IMR-90 (cell line): Measurements from ENCODE around the gene CETN3. TPM values are rescaled to one million over a fixed set of nuclear protein-coding genes. Genes with fewer than 3 reads are reported as not detected.

Experiments used
- ATAC-seq: fragments of 200-7000 bp; cut with Tn5 transposase; 2 replicates; pipeline ENCODE4 v1.9.1; 2020; ENCODE audit warnings: low read depth, mild to moderate bottlenecking, moderate library complexity
- BruUV-seq: library from RNA; stranded (reverse); fragments of 400-500 nt; replicated peaks from 2 replicates; lab custom pipeline; 2021; lab: Mats Ljungman, UMichigan
- CTCF ChIA-PET: fragments of 300-600 bp; formaldehyde crosslinking; extraction: SDS; loops from one replicate; lab custom pipeline; 2021; ENCODE audit warnings: antibody characterized with exemption; lab: Yijun Ruan, JAX
- POLR2A ChIA-PET: fragments of 300-600 bp; sonication (Branson Sonifier 250); formaldehyde crosslinking; loops from one replicate; lab custom pipeline; 2022; ENCODE audit warnings: antibody characterized with exemption; ENCODE audit not compliant: unreplicated experiment; lab: Charles Lee
- DNase-seq: peaks from one replicate; pipeline ENCODE4 v3.0.0; 2013
- H2AFZ ChIP-seq: replicated peaks from 2 replicates; pipeline ENCODE3; 2013; ENCODE audit warnings: low read length, mild to moderate bottlenecking; ENCODE audit not compliant: poor library complexity
- H2AK5ac ChIP-seq: 2 replicates; pipeline ENCODE4 v1.6.1; 2013; ENCODE audit warnings: low read depth, low read length, inconsistent platforms
- H2AK9ac ChIP-seq: replicated peaks from 2 replicates; pipeline ENCODE3; 2013; ENCODE audit warnings: mild to moderate bottlenecking, low read depth, low read length, moderate library complexity; ENCODE audit not compliant: poor library complexity
- H2BK120ac ChIP-seq: 2 replicates; pipeline ENCODE4 v1.6.1; 2013; ENCODE audit warnings: low read depth, low read length, inconsistent platforms
- H2BK15ac ChIP-seq: 3 replicates; pipeline ENCODE4 v1.6.1; 2013; ENCODE audit warnings: low read depth, low read length, inconsistent platforms
- H2BK20ac ChIP-seq: 2 replicates; pipeline ENCODE4 v1.6.1; 2013; ENCODE audit warnings: low read depth, mild to moderate bottlenecking, inconsistent platforms, low read length, moderate library complexity
- H2BK5ac ChIP-seq: 2 replicates; pipeline ENCODE4 v1.6.1; 2013; ENCODE audit warnings: mild to moderate bottlenecking, low read depth, low read length, inconsistent platforms; ENCODE audit not compliant: poor library complexity, severe bottlenecking
- H3K14ac ChIP-seq: replicated peaks from 2 replicates; pipeline ENCODE4 v1.6.1; 2013; ENCODE audit warnings: low read depth, low read length, inconsistent platforms
- H3K18ac ChIP-seq: 2 replicates; pipeline ENCODE4 v1.6.1; 2013; ENCODE audit warnings: low read depth, low read length, control low read depth
- H3K23ac ChIP-seq: 2 replicates; pipeline ENCODE4 v1.6.1; 2013; ENCODE audit warnings: low read depth, low read length, inconsistent platforms
- H3K27ac ChIP-seq: 2 replicates; pipeline ENCODE4 v1.5.1; 2013; ENCODE audit warnings: mild to moderate bottlenecking, control low read depth, low read length; ENCODE audit not compliant: insufficient read depth
- H3K27me3 ChIP-seq: 2 replicates; pipeline ENCODE4 v1.6.1; 2013; ENCODE audit warnings: low read length; ENCODE audit not compliant: control insufficient read depth, insufficient read depth
- H3K36me3 ChIP-seq: 2 replicates; pipeline ENCODE4 v1.6.1; 2013; ENCODE audit warnings: low read length, mixed read lengths; ENCODE audit not compliant: control insufficient read depth, insufficient read depth
- H3K4ac ChIP-seq: 2 replicates; pipeline ENCODE4 v1.6.1; 2013; ENCODE audit warnings: low read depth, low read length, inconsistent platforms
- H3K4me1 ChIP-seq: 2 replicates; pipeline ENCODE4 v1.6.1; 2013; ENCODE audit warnings: low read length, mixed read lengths; ENCODE audit not compliant: control insufficient read depth, insufficient read depth
- H3K4me2 ChIP-seq: 2 replicates; pipeline ENCODE4 v1.6.1; 2013; ENCODE audit warnings: low read depth, mild to moderate bottlenecking, control low read depth, low read length, moderate library complexity
- H3K4me3 ChIP-seq: 2 replicates; pipeline ENCODE4 v1.5.1; 2013; ENCODE audit warnings: low read depth, mild to moderate bottlenecking, control low read depth, low read length, moderate library complexity; ENCODE audit not compliant: insufficient read depth
- H3K56ac ChIP-seq: 2 replicates; pipeline ENCODE4 v1.6.1; 2013; ENCODE audit warnings: low read length, inconsistent platforms; ENCODE audit not compliant: insufficient read depth; ENCODE audit errors: extremely low read depth
- H3K79me1 ChIP-seq, 2 experiments: 2 replicates each; pipeline ENCODE4 v1.6.1; 2013; ENCODE audit warnings: low read length in 2 of 2, inconsistent platforms in 1 of 2, low read depth in 1 of 2
- H3K9ac ChIP-seq: 2 replicates; pipeline ENCODE4 v1.6.1; 2013; ENCODE audit warnings: low read depth, low read length, control low read depth
- H3K9me1 ChIP-seq: 2 replicates; pipeline ENCODE4 v1.6.1; 2013; ENCODE audit warnings: low read length, inconsistent platforms; ENCODE audit not compliant: insufficient read depth
- H3K9me3 ChIP-seq: 2 replicates; pipeline ENCODE4 v1.6.1; 2013; ENCODE audit warnings: low read length; ENCODE audit not compliant: control insufficient read depth, insufficient read depth
- H4K20me1 ChIP-seq: 2 replicates; pipeline ENCODE4 v1.6.1; 2013; ENCODE audit warnings: low read length, inconsistent platforms; ENCODE audit not compliant: insufficient read depth
- H4K5ac ChIP-seq: 2 replicates; pipeline ENCODE4 v1.6.1; 2013; ENCODE audit warnings: mild to moderate bottlenecking, low read depth, low read length, control low read depth
- H4K8ac ChIP-seq, 2 experiments: 2 replicates each; pipeline ENCODE4 v1.6.1; 2013; ENCODE audit warnings: low read depth in 2 of 2, low read length in 2 of 2, control low read depth in 1 of 2, inconsistent platforms in 1 of 2
- H4K91ac ChIP-seq: 2 replicates; pipeline ENCODE4 v1.6.1; 2013; ENCODE audit warnings: low read depth, low read length, inconsistent platforms; ENCODE audit not compliant: insufficient read depth
- CHD1 ChIP-seq: IDR thresholded peaks from 2 replicates; pipeline ENCODE4 v1.6.1; 2012; ENCODE audit warnings: low read depth, low read length, improper control_type of control experiment
- FOS ChIP-seq: fragments of 150-350 bp; IDR thresholded peaks from 2 replicates; pipeline ENCODE4 v1.6.1; 2016; ENCODE audit warnings: low read depth, low read length
- MAZ ChIP-seq: IDR thresholded peaks from 2 replicates; pipeline ENCODE4 v1.6.1; 2012; ENCODE audit warnings: low read depth, mild to moderate bottlenecking, low read length, improper control_type of control experiment, moderate library complexity, borderline replicate concordance
- MXI1 ChIP-seq: IDR thresholded peaks from 2 replicates; pipeline ENCODE4 v1.6.1; 2012; ENCODE audit warnings: low read depth, mild to moderate bottlenecking, low read length, moderate library complexity, borderline replicate concordance
- POLR2A ChIP-seq: IDR thresholded peaks from 2 replicates; pipeline ENCODE4 v1.6.1; 2012; ENCODE audit warnings: mild to moderate bottlenecking, low read depth, low read length
- RAD21 ChIP-seq: IDR thresholded peaks from 2 replicates; pipeline ENCODE4 v1.6.1; 2012; ENCODE audit warnings: low read length, improper control_type of control experiment
- RFX5 ChIP-seq: IDR thresholded peaks from 2 replicates; pipeline ENCODE4 v1.8.0; 2012; ENCODE audit warnings: low read depth, mild to moderate bottlenecking, low read length, moderate library complexity
- WGBS, 2 experiments: methylation state at CpG; one replicate each; pipeline versions ENCODE4 v1.1.5 to v1.1.7; 2013; ENCODE audit warnings: missing lambda C conversion rate in 2 of 2; ENCODE audit not compliant: insufficient read length in 1 of 2; ENCODE audit errors: extremely low coverage in 2 of 2; 5-methylcytosine and 5-hydroxymethylcytosine counted together
- dilution Hi-C: fragments of 300-500 bp; cut with HindIII; formaldehyde crosslinking; loops from one replicate; pipeline ENCODE4 v1.14.3; 2018; ENCODE audit warnings: low sequenced_read_pairs; ENCODE audit not compliant: unreplicated experiment
- in situ Hi-C: fragments of 300-500 bp; cut with MboI; formaldehyde crosslinking; loops from 3 replicates; pipeline ENCODE4 v1.14.3; 2019; ENCODE audit warnings: low sequenced_read_pairs, inconsistent platforms, mixed read lengths
- intact Hi-C: fragments of 100-400 bp; cut with micrococcal nuclease; formaldehyde crosslinking; loops from 2 replicates; pipeline ENCODE4 v1.10.0; 2022
- polyA plus RNA-seq, 3 experiments: library from polyadenylated mRNA; depleted of rRNA; stranded (reverse); fragments of >200 nt; gene quantifications; 2 replicates each; pipeline ENCODE4 v1.2.3, GENCODE V29; 2012; ENCODE audit warnings: low replicate concordance in 1 of 3
- total RNA-seq: library from RNA; depleted of rRNA; stranded (reverse); fragments of >200 nt; gene quantifications from 2 replicates; pipeline ENCODE4 v1.2.3, GENCODE V29; 2012
- TF ChIP-seq, protein P1 (sequence below): conservative IDR thresholded peaks from 2 replicates; pipeline ENCODE4 v1.5.1; 2012; ENCODE audit warnings: mild to moderate bottlenecking, low read depth, low read length, improper control_type of control experiment
- TF ChIP-seq, protein P2 (sequence below): fragments of 150-350 bp; IDR thresholded peaks from 2 replicates; pipeline ENCODE4 v1.6.1; 2017; ENCODE audit warnings: mild to moderate bottlenecking, antibody characterized with exemption, low read length, low read depth

Gene CETN3
- total and polyA plus RNA-seq, 2 of the 4 experiments (the other 2 are of a cell fraction), result 1.1 to 6.5 TPM

DNA sequence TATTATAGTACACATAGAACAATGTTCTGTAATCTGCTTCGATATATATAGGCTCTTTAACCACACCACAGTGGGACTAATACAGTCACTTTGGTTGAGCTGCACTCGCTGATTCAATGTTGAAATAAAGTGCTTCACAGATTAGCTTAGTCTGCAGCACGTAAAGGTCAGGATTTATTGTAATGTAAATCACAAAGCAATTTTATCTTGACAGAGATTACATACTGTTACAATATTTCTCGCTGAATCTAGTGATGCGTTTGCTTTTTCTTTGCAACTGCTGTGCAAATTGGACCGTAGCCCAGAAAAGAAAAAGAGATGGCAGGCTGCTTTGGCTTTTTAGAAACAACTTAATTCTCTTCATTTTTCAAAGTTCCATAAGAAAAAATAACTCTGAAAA is 52.9 kb downstream of the CETN3 start:
- H4K91ac ChIP-seq, result no peak overlapping the region
- H4K8ac ChIP-seq, result no peak overlapping the region
- no peaks in the 10 kb centered on the region for H3K36me3 ChIP-seq
- no peak overlapping the region for H3K23ac ChIP-seq
- H3K9me1 ChIP-seq, result no peaks in the 10 kb centered on the region
- no peak overlapping the region for H2AFZ ChIP-seq
- H2AK9ac ChIP-seq, result no peak overlapping the region
- POLR2A ChIA-PET, result no interaction called here
- no TSS peak for BruUV-seq
- no peak for TF ChIP-seq POLR2A
- no peak for TF ChIP-seq MAZ
- no peak for TF ChIP-seq RAD21
- no peak for TF ChIP-seq MXI1
- TF ChIP-seq, protein P1, sequence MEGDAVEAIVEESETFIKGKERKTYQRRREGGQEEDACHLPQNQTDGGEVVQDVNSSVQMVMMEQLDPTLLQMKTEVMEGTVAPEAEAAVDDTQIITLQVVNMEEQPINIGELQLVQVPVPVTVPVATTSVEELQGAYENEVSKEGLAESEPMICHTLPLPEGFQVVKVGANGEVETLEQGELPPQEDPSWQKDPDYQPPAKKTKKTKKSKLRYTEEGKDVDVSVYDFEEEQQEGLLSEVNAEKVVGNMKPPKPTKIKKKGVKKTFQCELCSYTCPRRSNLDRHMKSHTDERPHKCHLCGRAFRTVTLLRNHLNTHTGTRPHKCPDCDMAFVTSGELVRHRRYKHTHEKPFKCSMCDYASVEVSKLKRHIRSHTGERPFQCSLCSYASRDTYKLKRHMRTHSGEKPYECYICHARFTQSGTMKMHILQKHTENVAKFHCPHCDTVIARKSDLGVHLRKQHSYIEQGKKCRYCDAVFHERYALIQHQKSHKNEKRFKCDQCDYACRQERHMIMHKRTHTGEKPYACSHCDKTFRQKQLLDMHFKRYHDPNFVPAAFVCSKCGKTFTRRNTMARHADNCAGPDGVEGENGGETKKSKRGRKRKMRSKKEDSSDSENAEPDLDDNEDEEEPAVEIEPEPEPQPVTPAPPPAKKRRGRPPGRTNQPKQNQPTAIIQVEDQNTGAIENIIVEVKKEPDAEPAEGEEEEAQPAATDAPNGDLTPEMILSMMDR, result no peak
- no peak for TF ChIP-seq FOS
- TF ChIP-seq CHD1, result no peak
- TF ChIP-seq, protein P2, sequence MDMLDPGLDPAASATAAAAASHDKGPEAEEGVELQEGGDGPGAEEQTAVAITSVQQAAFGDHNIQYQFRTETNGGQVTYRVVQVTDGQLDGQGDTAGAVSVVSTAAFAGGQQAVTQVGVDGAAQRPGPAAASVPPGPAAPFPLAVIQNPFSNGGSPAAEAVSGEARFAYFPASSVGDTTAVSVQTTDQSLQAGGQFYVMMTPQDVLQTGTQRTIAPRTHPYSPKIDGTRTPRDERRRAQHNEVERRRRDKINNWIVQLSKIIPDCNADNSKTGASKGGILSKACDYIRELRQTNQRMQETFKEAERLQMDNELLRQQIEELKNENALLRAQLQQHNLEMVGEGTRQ, result no peak
- TF ChIP-seq RFX5, result no peak
- no peak overlapping the region for H3K27ac ChIP-seq
- no peak overlapping the region for H3K4me3 ChIP-seq
- no peak overlapping the region for H2AK5ac ChIP-seq
- ATAC-seq, result no peak
- no peak overlapping the region for H4K5ac ChIP-seq
- H3K18ac ChIP-seq, result no peak overlapping the region
- dilution Hi-C loops, result no loop called here
- no peak overlapping the region for H3K56ac ChIP-seq
- CTCF ChIA-PET, result no interaction called here
- intact Hi-C loops, result loop anchor here (1.0 kb wide), 1 partner anchor 74 kb away; no protein-coding TSS in a partner anchor
- H3K14ac ChIP-seq, result no peak overlapping the region
- H2BK5ac ChIP-seq, result no peak overlapping the region
- no peaks in the 10 kb centered on the region for H3K4me1 ChIP-seq
- no peak overlapping the region for H3K9ac ChIP-seq
- H3K79me1 ChIP-seq, result no peaks in the 10 kb centered on the region
- no peak overlapping the region for H2BK20ac ChIP-seq
- no peak overlapping the region for H3K4me2 ChIP-seq
- WGBS, 2 experiments, result no CpG with 5 or more reads among the region's 6 CpGs
- no peaks in the 10 kb centered on the region for H4K20me1 ChIP-seq
- no peaks in the 10 kb centered on the region for H3K27me3 ChIP-seq
- H2BK15ac ChIP-seq, result no peak overlapping the region
- no peak for DNase-seq
- H3K4ac ChIP-seq, result no peak overlapping the region
- H2BK120ac ChIP-seq, result no peak overlapping the region
- no peaks in the 10 kb centered on the region for H3K9me3 ChIP-seq
- in situ Hi-C loops, result no loop called here
